ENCODE measurements around the gene PXYLP1.
"Not testable (repeated sequence)": the region's sequence is repeated elsewhere in the genome, so short reads cannot be mapped to it uniquely, and the experiment has no call there.

PXYLP1 gene

GRCh38 chr3:141231101-141231951, at the start of gene PXYLP1:
PXYLP1 (plus strand) TSS chr3:141231825; CDS start chr3:141260176, 28,351 bp downstream.
- DNase-seq: peak; percentile 87 to 89

- DNase-seq: no peak
Observed at GRCh38 chr3:141183606-141184005, 48.0 kb upstream of the PXYLP1 start.

- DNase-seq: no peak
Observed at GRCh38 chr3:141184430-141184829, 47.2 kb upstream of the PXYLP1 start.

- DNase-seq: no peak
Observed at GRCh38 chr3:141191097-141191749, 40.4 kb upstream of the PXYLP1 start.

- peak; percentile 90 to 96 for DNase-seq
Observed at GRCh38 chr3:141192345-141192744, 39.3 kb upstream of the PXYLP1 start.

GRCh38 chr3:141193066-141193830, 38.4 kb upstream of the PXYLP1 start:
- no peak for DNase-seq

GRCh38 chr3:141201122-141201521, 30.5 kb upstream of the PXYLP1 start:
- DNase-seq: no peak

GRCh38 chr3:141202682-141203081, 28.9 kb upstream of the PXYLP1 start:
- no peak for DNase-seq

GRCh38 chr3:141203866-141204265, 27.8 kb upstream of the PXYLP1 start:
- no peak for DNase-seq

GRCh38 chr3:141204343-141204742, 27.3 kb upstream of the PXYLP1 start:
- no peak for DNase-seq

- not testable (repeated sequence) for DNase-seq
Observed at GRCh38 chr3:141211306-141211705, 20.3 kb upstream of the PXYLP1 start.

GRCh38 chr3:141212101-141212500, 19.5 kb upstream of the PXYLP1 start:
- DNase-seq: no peak

- DNase-seq: no peak
Observed at GRCh38 chr3:141212555-141212954, 19.1 kb upstream of the PXYLP1 start.

- no peak for DNase-seq
Observed at GRCh38 chr3:141216975-141217374, 14.7 kb upstream of the PXYLP1 start.

GRCh38 chr3:141217389-141217788, 14.2 kb upstream of the PXYLP1 start:
- no peak for DNase-seq

- DNase-seq: peak; percentile 62 to 71
Observed at GRCh38 chr3:141218162-141218835, 13.3 kb upstream of the PXYLP1 start.

GRCh38 chr3:141218926-141219325, 12.7 kb upstream of the PXYLP1 start:
- DNase-seq: no peak

GRCh38 chr3:141223673-141224166, 7.9 kb upstream of the PXYLP1 start:
- no peak for DNase-seq

- no peak for DNase-seq
Observed at GRCh38 chr3:141225939-141226338, 5.7 kb upstream of the PXYLP1 start.

GRCh38 chr3:141227216-141227615, 4.4 kb upstream of the PXYLP1 start:
- no peak for DNase-seq

- no peak for DNase-seq
Observed at GRCh38 chr3:141227752-141228151, 3.9 kb upstream of the PXYLP1 start.

- no peak for DNase-seq
Observed at GRCh38 chr3:141228395-141228794, 3.2 kb upstream of the PXYLP1 start.

- no peak for DNase-seq
Observed at GRCh38 chr3:141229132-141229531, 2.5 kb upstream of the PXYLP1 start.
